Measurements from ENCODE around the gene IGF1R. TPM values are rescaled to one million over a fixed set of nuclear protein-coding genes. Genes with fewer than 3 reads are reported as not detected.

Gene IGF1R
- total and polyA plus RNA-seq, 2 of the 8 experiments (the other 6 are each of a cell fraction or from before 2014, with no cell fraction given): 32.9 to 109 TPM

GRCh38 chr15:98599909-98600691, 48.2 kb upstream of the IGF1R start (continued):
- TF ChIP-seq RNF2 (IDR thresholded peaks at IDR 0.05; ENCODE audit: borderline replicate concordance, low read depth, low read length, missing control alignments, poor library complexity, severe bottlenecking): no peak
- TF ChIP-seq JUN (IDR thresholded peaks at IDR 0.05; ENCODE audit: low read depth, low read length): no peak
- no peak for TF ChIP-seq CBX8 (IDR thresholded peaks at IDR 0.05; ENCODE audit: borderline replicate concordance, low read depth, low read length)
- peak; percentile 75 for TF ChIP-seq TEAD4 (IDR thresholded peaks at IDR 0.05; ENCODE audit: low read depth, low read length)
- no peak for TF ChIP-seq SP2 (IDR thresholded peaks at IDR 0.05; ENCODE audit: low read length)
- TF ChIP-seq MAFK (IDR thresholded peaks at IDR 0.05; ENCODE audit: low read depth, low read length): no peak
- no peak for TF ChIP-seq SP4 (IDR thresholded peaks at IDR 0.05; ENCODE audit: low read length)
- no peak for TF ChIP-seq RBBP5 (IDR thresholded peaks at IDR 0.05; ENCODE audit: borderline replicate concordance, low read depth, low read length)
- no peak; a peak in 1 of 4 replicates for TF ChIP-seq RAD21 (IDR thresholded peaks at IDR 0.05 in 1 of 2, conservative IDR thresholded peaks at IDR 0.05 in 1 of 2; ENCODE audit: low read depth in 2 of 2, low read length in 2 of 2)
- TF ChIP-seq ZNF274 (IDR thresholded peaks at IDR 0.05; ENCODE audit: borderline replicate concordance, extremely low read depth, low read length): no peak
- TF ChIP-seq TAF7 (optimal IDR thresholded peaks at IDR 0.05; ENCODE audit: borderline replicate concordance, low read depth, low read length): no peak
- no peak for TF ChIP-seq CREB1 (IDR thresholded peaks at IDR 0.05)
- TF ChIP-seq KDM1A (IDR thresholded peaks at IDR 0.05; ENCODE audit: borderline replicate concordance, low read length): no peak
- TF ChIP-seq POLR2AphosphoS5 (IDR thresholded peaks at IDR 0.05; ENCODE audit: low read depth, low read length): 0 out of 2 replicates have a peak, but pooled peaks have one; percentile 30
- no peak for TF ChIP-seq EP300 (IDR thresholded peaks at IDR 0.05; ENCODE audit: borderline replicate concordance in 1 of 2, low read depth in 2 of 2, low read length in 2 of 2)
- TF ChIP-seq TAF1 (IDR thresholded peaks at IDR 0.05; ENCODE audit: low read depth, low read length): 0 out of 2 replicates have a peak, but pooled peaks have one; percentile 32
- peak; percentile 93 for TF ChIP-seq SP1 (IDR thresholded peaks at IDR 0.05; ENCODE audit: low read depth, low read length)
- no peak for TF ChIP-seq SIRT6 (IDR thresholded peaks at IDR 0.05; ENCODE audit: low read length)
- no peak for TF ChIP-seq ATF2 (IDR thresholded peaks at IDR 0.05; ENCODE audit: low read length)
- no peak for TF ChIP-seq NRF1 (IDR thresholded peaks at IDR 0.05; ENCODE audit: low read depth, low read length)
- no peak for TF ChIP-seq BRCA1 (IDR thresholded peaks at IDR 0.05; ENCODE audit: low read depth, low read length)
- TF ChIP-seq PHF8 (conservative IDR thresholded peaks at IDR 0.05; ENCODE audit: low read depth, low read length): no peak
- TF ChIP-seq SAP30 (IDR thresholded peaks at IDR 0.05; ENCODE audit: insufficient read depth, insufficient replicate concordance, low read length): no peak
